Measurements from ENCODE around the gene KRTAP4-12.

- no peak for TF ChIP-seq CBX3 (IDR thresholded peaks at IDR 0.05; ENCODE audit: low read depth)
- no peak for TF ChIP-seq POLR2AphosphoS5 (IDR thresholded peaks at IDR 0.05; ENCODE audit: low read depth, low read length)
- TF ChIP-seq YY1 (IDR thresholded peaks at IDR 0.05; ENCODE audit: extremely low read depth, insufficient replicate concordance, low read depth, low read length), result no peak
- TF ChIP-seq POLR2A (IDR thresholded peaks at IDR 0.05; ENCODE audit: borderline replicate concordance, extremely low read depth, insufficient read depth, insufficient read length), result no peak
- TF ChIP-seq RAD21 (IDR thresholded peaks at IDR 0.05; ENCODE audit: low read depth), result no peak
- no peak for TF ChIP-seq CTCF (IDR thresholded peaks at IDR 0.05 in 2 of 3, conservative IDR thresholded peaks at IDR 0.05 in 1 of 3; ENCODE audit: borderline replicate concordance in 1 of 3, insufficient read depth in 1 of 3, low read depth in 2 of 3, low read length in 2 of 3)
These were observed 2.4 kb upstream of the KRTAP4-12 start for GRCh38 chr17:41126412-41126811.
